ENCODE measurements around the gene TMEM236. TPM values are rescaled to one million over a fixed set of nuclear protein-coding genes. Genes with fewer than 3 reads are reported as not detected.
A peak's percentile ranks its signal among the peaks of the same experiment; 100 is the strongest.

The TMEM236 gene
- polyA plus RNA-seq, 10 donors: 0.21 to 0.69 (median 0.47) TPM

DNA sequence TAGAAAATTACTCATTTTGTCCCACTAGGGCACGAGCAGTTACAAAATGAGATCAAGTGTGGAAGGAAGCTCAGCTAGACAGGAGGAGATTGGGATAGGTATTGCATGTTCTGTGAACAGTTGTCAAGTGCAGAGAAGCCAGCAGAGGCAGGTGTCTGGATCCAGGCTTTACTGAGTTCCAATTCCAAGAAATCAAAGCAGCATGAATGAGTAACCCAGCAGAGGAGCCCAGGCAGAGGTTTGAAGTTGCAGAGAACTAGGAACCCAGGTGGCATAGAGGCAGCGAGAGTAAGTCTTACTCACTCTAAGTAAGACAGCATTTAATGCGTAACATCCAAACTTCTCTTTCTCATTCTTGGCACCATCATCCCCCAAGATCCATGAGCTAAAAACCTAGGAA lies 68.9 kb downstream of the TMEM236 start:
- DNase-seq: no peak

DNA sequence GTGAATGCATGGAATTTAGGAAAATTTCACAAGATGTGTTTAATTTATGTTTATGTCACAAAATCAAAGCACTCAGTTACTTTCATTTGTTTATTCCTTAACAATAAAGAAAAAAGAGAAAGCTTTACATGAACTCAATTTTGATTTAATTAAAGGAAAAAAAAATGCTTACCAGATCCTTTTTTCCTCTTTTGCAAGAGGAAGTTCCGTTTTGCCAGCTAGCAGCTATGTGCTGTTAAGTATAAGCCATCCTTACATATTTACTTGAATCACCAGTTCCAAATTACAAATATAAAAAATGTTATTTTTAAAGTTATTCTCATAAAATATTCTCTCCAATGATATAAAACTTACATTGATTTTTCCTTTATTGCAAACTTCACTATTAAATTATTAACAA lies 69.9 kb downstream of the TMEM236 start:
- DNase-seq: no peak

- DNase-seq: no peak
Measured at GRCh38 chr10:17831341-17831740, 79.3 kb downstream of the TMEM236 start.

DNA sequence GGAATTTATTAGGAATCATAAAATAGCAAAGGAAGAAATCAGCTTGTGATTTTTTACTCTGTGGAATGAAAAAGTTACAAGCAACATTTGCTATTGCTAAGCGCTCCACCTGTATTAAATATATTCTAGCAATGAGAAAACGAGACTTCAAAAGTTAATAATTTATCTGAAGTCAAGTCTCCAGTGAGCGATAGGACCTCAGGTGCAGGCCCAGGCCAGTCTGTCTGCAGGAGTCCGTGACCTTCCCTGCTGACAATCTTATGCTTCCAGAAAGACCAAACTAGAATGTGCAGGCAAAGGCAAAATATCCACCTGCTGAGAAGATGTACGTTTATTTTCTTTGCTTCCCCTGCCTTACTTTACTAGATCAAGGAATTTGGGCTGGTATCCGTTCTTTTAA lies 79.9 kb downstream of the TMEM236 start:
- no peak for DNase-seq

- DNase-seq: no peak
Measured at GRCh38 chr10:17833656-17834055, 81.7 kb downstream of the TMEM236 start.

GRCh38 chr10:17835688-17836087 lies 83.7 kb downstream of the TMEM236 start:
- peak in 1 of 3 donors; percentile 83 for DNase-seq

DNA sequence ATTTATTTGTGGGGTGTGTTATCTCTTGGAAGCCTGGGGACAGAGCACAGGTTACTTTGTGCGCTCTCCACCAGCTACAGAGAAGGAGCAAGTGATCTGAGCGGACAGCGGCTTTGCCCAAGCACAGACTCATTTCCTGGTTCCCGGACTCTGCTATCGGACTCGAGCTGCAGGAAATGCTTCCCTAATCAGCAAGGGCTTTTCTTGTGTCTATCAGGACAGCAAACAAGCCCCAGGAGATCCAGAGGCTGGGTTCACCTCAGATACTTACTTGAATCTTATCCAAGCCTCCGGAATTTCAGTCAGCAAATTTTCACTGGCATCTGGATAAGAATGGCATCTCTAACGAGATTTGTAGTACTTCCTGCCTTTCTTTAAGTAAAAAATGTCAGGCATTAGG lies 84.9 kb downstream of the TMEM236 start:
- peak in 2 of 3 donors; percentile 32 to 37 for DNase-seq

DNA sequence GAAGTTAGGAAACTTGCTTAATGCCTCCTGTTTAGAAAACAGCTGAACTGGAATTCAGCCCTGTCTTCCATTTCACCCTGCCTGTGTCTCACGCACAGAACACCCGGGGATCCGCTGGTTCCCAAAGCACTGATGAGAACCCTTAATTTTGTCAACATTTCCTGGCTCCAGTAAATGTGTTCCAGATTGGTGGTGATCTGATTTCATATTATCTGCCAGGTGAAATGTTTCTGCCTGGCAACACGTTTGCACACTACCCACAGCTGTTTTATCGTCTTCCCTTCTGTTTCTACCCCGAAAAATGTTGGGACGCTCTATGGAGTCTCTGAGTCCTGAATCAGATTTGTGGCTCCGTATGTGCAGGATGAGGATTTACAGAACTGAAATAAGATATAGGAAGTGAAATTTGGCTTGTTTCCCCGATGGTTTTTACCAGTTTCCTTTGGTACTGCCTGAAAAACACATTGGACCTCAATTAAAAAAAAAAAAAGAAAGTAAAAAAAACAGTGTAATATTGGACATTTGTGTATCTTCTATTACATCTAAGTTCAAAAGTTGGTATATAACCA lies 86.2 kb downstream of the TMEM236 start:
- peak in 2 of 3 donors; percentile 10 to 36 for DNase-seq

- DNase-seq: no peak
Measured at GRCh38 chr10:17841050-17841449, 89.0 kb downstream of the TMEM236 start.

- no peak for DNase-seq
Measured at GRCh38 chr10:17842641-17843040, 90.6 kb downstream of the TMEM236 start.

GRCh38 chr10:17847585-17848296 lies 95.7 kb downstream of the TMEM236 start:
- peak in 2 of 3 donors; percentile 13 to 46 for DNase-seq

GRCh38 chr10:17848646-17849045 lies 96.6 kb downstream of the TMEM236 start:
- DNase-seq: no peak

Other genes starting within 250 kb of the TMEM236 start
- 100 to 1,000 TPM in 9 of 10 donors, 10 to 100 TPM in 1; 74.2 to 194 (median 132) TPM for gene HACD1, start 134.8 kb upstream of the TMEM236 start, polyA plus RNA-seq (ENCODE audit: insufficient read length in 10 of 10)
- 10 to 100 TPM; 20.6 to 33.0 (median 23.4) TPM for gene STAM, start 108.0 kb upstream of the TMEM236 start, polyA plus RNA-seq (ENCODE audit: insufficient read length in 10 of 10)
- 10 to 100 TPM; 12.9 to 18.7 (median 15.9) TPM for gene MRC1, start 57.1 kb downstream of the TMEM236 start, polyA plus RNA-seq (ENCODE audit: insufficient read length in 10 of 10)
- not detected for gene SLC39A12, start 199.7 kb downstream of the TMEM236 start, polyA plus RNA-seq (ENCODE audit: insufficient read length in 10 of 10)